B cell (primary cell): ENCODE data around the gene GPR37L1. TPM values are rescaled to one million over a fixed set of nuclear protein-coding genes. Genes with fewer than 3 reads are reported as not detected.

Experiments
- ATAC-seq: fragments of 200-7000 bp; cut with Tn5 transposase; one replicate; pipeline ENCODE4 v1.10.0; 2021; ENCODE audit warnings: low read depth, mild to moderate bottlenecking, moderate number of reproducible peaks, moderate library complexity
- CTCF ChIA-PET: fragments of 350-600 bp; sonication (Branson Sonifier 250); formaldehyde crosslinking; loops from one replicate; lab custom pipeline; 2021; ENCODE audit warnings: antibody characterized with exemption, inconsistent platforms; lab: Charles Lee
- POLR2A ChIA-PET: fragments of 350-600 bp; sonication (Branson Sonifier 250); formaldehyde crosslinking; loops from one replicate; lab custom pipeline; 2021; ENCODE audit warnings: antibody characterized with exemption; lab: Charles Lee
- DNase-seq: peaks from one replicate; pipeline ENCODE4 v3.0.0; 2013
- H2AFZ ChIP-seq: 2 replicates; pipeline ENCODE4 v1.6.1; 2012; ENCODE audit warnings: mild to moderate bottlenecking, low read depth, low read length; ENCODE audit not compliant: insufficient read depth, poor library complexity, severe bottlenecking
- H3K27ac ChIP-seq, 2 donors: 1 replicate in 1 of 2; 2 replicates in 1 of 2; pipeline ENCODE4 v1.5.1; 2012 to 2013; ENCODE audit warnings: low read length in 2 of 2, mild to moderate bottlenecking in 2 of 2, moderate library complexity in 1 of 2
- H3K27me3 ChIP-seq, 4 experiments: fragments of 200-600 bp in 1 of 4; sonication (generic) in 1 of 4; replicated peaks in 1 of 4; 1 replicate in 2 of 4; 2 replicates in 2 of 4; pipeline versions ENCODE4 v1.6.1 to v1.7.0; 2013 to 2016; ENCODE audit warnings: low read length in 3 of 4, mild to moderate bottlenecking in 2 of 4, mixed read lengths in 1 of 4, moderate library complexity in 1 of 4; ENCODE audit not compliant: insufficient read depth in 4 of 4, control insufficient read depth in 3 of 4; ENCODE audit errors: control extremely low read depth in 1 of 4
- H3K36me3 ChIP-seq, 2 experiments: replicated peaks in 1 of 2; 1 replicate in 1 of 2; 2 replicates in 1 of 2; pipeline versions ENCODE4 v1.6.1 to v1.7.1; 2013; ENCODE audit warnings: low read length in 1 of 2; ENCODE audit not compliant: insufficient read depth in 2 of 2, control insufficient read depth in 1 of 2; ENCODE audit errors: control extremely low read depth in 1 of 2, extremely low read depth in 1 of 2
- H3K4me1 ChIP-seq, 2 donors: fragments of 200-600 bp in 1 of 2; sonication (generic) in 1 of 2; 1 replicate in 1 of 2; 2 replicates in 1 of 2; pipeline versions ENCODE4 v1.5.1 to v1.6.1; 2013 to 2017; ENCODE audit warnings: low read length in 2 of 2; ENCODE audit not compliant: control insufficient read depth in 2 of 2, insufficient read depth in 2 of 2
- H3K4me2 ChIP-seq: replicated peaks from 2 replicates; pipeline ENCODE3; 2012; ENCODE audit warnings: mild to moderate bottlenecking, low read depth, low read length; ENCODE audit not compliant: poor library complexity, severe bottlenecking
- H3K4me3 ChIP-seq, 5 experiments: fragments of 200-600 bp in 1 of 5; sonication (generic) in 1 of 5; 1 replicate in 3 of 5; 2 replicates in 2 of 5; pipeline versions ENCODE4 v1.5.1 to v1.7.0; 2011 to 2016; ENCODE audit warnings: low read length in 4 of 5, mild to moderate bottlenecking in 4 of 5, low read depth in 2 of 5, control low read depth in 1 of 5, moderate library complexity in 1 of 5; ENCODE audit not compliant: insufficient read depth in 1 of 5; ENCODE audit errors: control extremely low read depth in 1 of 5, extremely low read depth in 1 of 5
- H3K79me2 ChIP-seq: fragments of 200-600 bp; sonication (generic); one replicate; pipeline ENCODE4 v1.6.0; 2016; ENCODE audit warnings: low read length; ENCODE audit not compliant: control insufficient read depth, insufficient read depth
- H3K9ac ChIP-seq: fragments of 200-600 bp; sonication (generic); 2 replicates; pipeline ENCODE4 v1.6.1; 2017; ENCODE audit warnings: mild to moderate bottlenecking, low read length, moderate library complexity
- H3K9me3 ChIP-seq, 3 donors: one replicate each; pipeline versions ENCODE4 v1.6.1 to v1.7.1; 2013; ENCODE audit warnings: low read length in 2 of 3; ENCODE audit not compliant: control insufficient read depth in 2 of 3, insufficient read depth in 1 of 3; ENCODE audit errors: control extremely low read depth in 1 of 3
- H4K20me1 ChIP-seq: 2 replicates; pipeline ENCODE4 v1.6.0; 2012; ENCODE audit warnings: mild to moderate bottlenecking, low read length; ENCODE audit not compliant: insufficient read depth, control insufficient read depth, poor library complexity, severe bottlenecking
- H3K27ac Mint-ChIP-seq: one replicate; pipeline ENCODE4 v1.8.0; 2021; ENCODE audit warnings: mixed read lengths
- H3K27me3 Mint-ChIP-seq: one replicate; pipeline ENCODE4 v1.8.0; 2021; ENCODE audit warnings: mixed read lengths
- H3K4me1 Mint-ChIP-seq: one replicate; pipeline ENCODE4 v1.8.0; 2021; ENCODE audit warnings: mixed read lengths
- H3K4me3 Mint-ChIP-seq: one replicate; pipeline ENCODE4 v1.8.0; 2021; ENCODE audit warnings: mixed read lengths
- H3K9me3 Mint-ChIP-seq: one replicate; pipeline ENCODE4 v1.8.0; 2022; ENCODE audit warnings: mixed read lengths; ENCODE audit not compliant: insufficient read depth
- EZH2 ChIP-seq: IDR thresholded peaks from 2 replicates; pipeline ENCODE4 v1.6.1; 2012; ENCODE audit warnings: borderline replicate concordance, low read depth, mild to moderate bottlenecking, moderate library complexity, low read length; ENCODE audit not compliant: insufficient read depth, poor library complexity, severe bottlenecking
- WGBS: methylation state at CpG from one replicate; pipeline ENCODE4 v1.1.5; 2013; ENCODE audit warnings: missing lambda C conversion rate; ENCODE audit not compliant: insufficient coverage; 5-methylcytosine and 5-hydroxymethylcytosine counted together
- intact Hi-C: fragments of 100-400 bp; cut with micrococcal nuclease; formaldehyde crosslinking; loops from one replicate; pipeline ENCODE4 v1.10.0; 2022
- polyA plus RNA-seq: library from polyadenylated mRNA; depleted of rRNA; stranded (reverse); fragments of >200 nt; gene quantifications from 2 replicates; pipeline ENCODE4 v1.2.3, GENCODE V29; 2012
- total RNA-seq, 2 donors: library from RNA; stranded (reverse); fragments of 120-200 nt in 1 of 2; gene quantifications; 1 replicate in 1 of 2; 2 replicates in 1 of 2; pipeline versions ENCODE4 v1.2.3 to v1.2.4, GENCODE V29; 2013 to 2022
- TF ChIP-seq, protein P1 (sequence below): fragments of 200-600 bp; IDR thresholded peaks from one replicate; pipeline ENCODE4 v1.8.0; 2022; ENCODE audit warnings: antibody characterized with exemption, mild to moderate bottlenecking

GPR37L1 gene
- total and polyA plus RNA-seq, 2 donors (not counting 1 experiment from before 2014, with no cell fraction given): not detected

DNA sequence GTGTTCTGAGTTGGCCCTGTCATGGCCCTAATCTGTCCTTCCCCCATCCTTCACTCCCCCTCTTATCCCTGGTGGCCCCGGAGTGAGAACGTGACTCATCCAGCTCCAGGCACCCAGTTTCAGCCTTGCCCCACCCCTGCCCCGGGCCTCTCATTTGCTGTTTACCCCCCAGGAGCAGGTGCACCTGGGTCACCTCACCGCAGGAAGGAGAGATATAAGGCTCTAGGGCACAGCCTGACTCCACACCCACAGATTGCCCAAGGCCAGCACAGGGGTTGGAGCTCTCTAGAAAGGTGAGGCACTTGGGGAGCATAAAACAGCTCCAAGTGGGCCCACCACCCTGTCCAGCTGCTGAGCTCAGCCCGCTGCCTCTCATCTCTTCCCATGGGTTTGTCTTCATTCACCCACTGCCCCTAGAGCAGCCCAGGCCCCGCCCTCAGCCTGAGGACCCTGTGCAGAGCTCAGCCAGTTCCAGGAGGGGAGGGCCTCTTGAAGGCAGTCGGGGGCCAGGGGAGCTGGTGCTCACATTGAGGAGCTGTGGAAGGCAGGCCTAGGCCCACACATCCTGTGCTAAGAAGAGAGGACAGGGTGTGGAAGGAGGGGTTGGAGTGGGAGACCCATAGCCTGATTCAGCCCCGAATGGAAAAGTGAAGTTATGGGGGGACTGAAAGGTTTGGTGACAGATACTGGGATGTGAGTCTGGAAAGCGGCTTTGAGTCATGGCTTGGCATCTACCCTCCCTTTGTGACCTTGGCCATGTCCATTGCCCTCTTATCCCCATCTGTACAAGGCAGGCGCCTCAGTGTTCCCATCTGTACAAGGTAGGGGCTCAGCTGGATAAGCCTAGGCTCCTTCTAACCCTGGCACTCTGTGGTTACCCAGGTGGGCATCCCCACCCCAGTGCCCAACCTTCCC lies 16.1 kb upstream of the GPR37L1 start:
- TF ChIP-seq EZH2: no peak
- TF ChIP-seq, protein P1, sequence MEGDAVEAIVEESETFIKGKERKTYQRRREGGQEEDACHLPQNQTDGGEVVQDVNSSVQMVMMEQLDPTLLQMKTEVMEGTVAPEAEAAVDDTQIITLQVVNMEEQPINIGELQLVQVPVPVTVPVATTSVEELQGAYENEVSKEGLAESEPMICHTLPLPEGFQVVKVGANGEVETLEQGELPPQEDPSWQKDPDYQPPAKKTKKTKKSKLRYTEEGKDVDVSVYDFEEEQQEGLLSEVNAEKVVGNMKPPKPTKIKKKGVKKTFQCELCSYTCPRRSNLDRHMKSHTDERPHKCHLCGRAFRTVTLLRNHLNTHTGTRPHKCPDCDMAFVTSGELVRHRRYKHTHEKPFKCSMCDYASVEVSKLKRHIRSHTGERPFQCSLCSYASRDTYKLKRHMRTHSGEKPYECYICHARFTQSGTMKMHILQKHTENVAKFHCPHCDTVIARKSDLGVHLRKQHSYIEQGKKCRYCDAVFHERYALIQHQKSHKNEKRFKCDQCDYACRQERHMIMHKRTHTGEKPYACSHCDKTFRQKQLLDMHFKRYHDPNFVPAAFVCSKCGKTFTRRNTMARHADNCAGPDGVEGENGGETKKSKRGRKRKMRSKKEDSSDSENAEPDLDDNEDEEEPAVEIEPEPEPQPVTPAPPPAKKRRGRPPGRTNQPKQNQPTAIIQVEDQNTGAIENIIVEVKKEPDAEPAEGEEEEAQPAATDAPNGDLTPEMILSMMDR: no peak
- H3K4me2 ChIP-seq: no peak overlapping the region
- peaks cover 6% of the 10 kb centered on the region for H3K27me3 Mint-ChIP-seq
- no peak overlapping the region for H3K9ac ChIP-seq
- H3K4me1 ChIP-seq: no peaks in the 10 kb centered on the region
- H3K9me3 ChIP-seq: no peaks in the 10 kb centered on the region
- H3K4me1 Mint-ChIP-seq: no peaks in the 10 kb centered on the region
- H3K27ac Mint-ChIP-seq: no peak overlapping the region
- POLR2A ChIA-PET: no interaction called here
- DNase-seq (no peak), ATAC-seq (no peak)
- no peaks in the 10 kb centered on the region for H3K79me2 ChIP-seq
- H3K27me3 ChIP-seq: no peaks in the 10 kb centered on the region
- H3K27ac ChIP-seq: no peak overlapping the region
- WGBS: 94% methylated on average over 8 of the region's 10 CpGs
- intact Hi-C loops: no loop called here
- no peak overlapping the region for H3K4me3 Mint-ChIP-seq
- no peaks in the 10 kb centered on the region for H3K9me3 Mint-ChIP-seq
- no peaks in the 10 kb centered on the region for H4K20me1 ChIP-seq
- H3K36me3 ChIP-seq: no peaks in the 10 kb centered on the region
- CTCF ChIA-PET: interaction anchor here (1.7 kb wide), 1 partner anchor 29 kb away, joined by 4 read pairs; no protein-coding TSS in a partner anchor
- H3K4me3 ChIP-seq: no peak overlapping the region
- no peak overlapping the region for H2AFZ ChIP-seq

DNA sequence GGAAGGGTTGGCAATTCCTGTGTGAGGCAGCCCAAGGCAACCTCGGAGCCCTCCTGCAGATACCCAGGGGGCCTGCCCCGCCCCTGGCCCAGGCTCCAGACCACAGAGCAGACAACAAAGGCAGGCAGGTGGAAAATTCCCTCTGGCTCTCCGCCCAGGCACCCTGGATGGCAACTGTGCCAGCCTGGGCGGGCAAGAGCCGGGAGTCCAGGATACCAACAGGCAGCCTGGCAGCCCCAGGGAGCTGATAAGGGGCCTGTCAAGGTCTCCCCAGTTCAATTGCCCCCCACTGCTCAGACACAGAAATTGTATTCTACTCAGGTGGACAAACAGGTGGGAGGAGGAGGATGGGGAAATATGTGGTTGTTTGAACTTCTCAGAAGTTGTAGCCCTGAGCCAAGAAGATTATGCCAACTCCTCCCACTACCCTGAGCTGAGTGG lies 15.4 kb upstream of the GPR37L1 start:
- no peaks in the 10 kb centered on the region for H3K4me1 ChIP-seq
- H3K9me3 ChIP-seq: no peaks in the 10 kb centered on the region
- H4K20me1 ChIP-seq: no peaks in the 10 kb centered on the region
- TF ChIP-seq EZH2: no peak
- TF ChIP-seq, protein P1: no peak
- no peak overlapping the region for H3K4me3 Mint-ChIP-seq
- no peaks in the 10 kb centered on the region for H3K36me3 ChIP-seq
- DNase-seq: no peak
- no peaks in the 10 kb centered on the region for H3K79me2 ChIP-seq
- no peak overlapping the region for H3K27ac Mint-ChIP-seq
- no peak overlapping the region for H3K4me3 ChIP-seq
- no peak overlapping the region for H3K27ac ChIP-seq
- no peak for ATAC-seq
- H3K9ac ChIP-seq: no peak overlapping the region
- peaks cover 6% of the 10 kb centered on the region for H3K27me3 Mint-ChIP-seq
- intact Hi-C loops: no loop called here
- ChIA-PET CTCF (interaction anchor here (1.7 kb wide), 1 partner anchor 28 kb away, joined by 4 read pairs; no protein-coding TSS in a partner anchor), POLR2A (no interaction called here)
- no peaks in the 10 kb centered on the region for H3K4me1 Mint-ChIP-seq
- H3K27me3 ChIP-seq: no peaks in the 10 kb centered on the region
- H3K9me3 Mint-ChIP-seq: no peaks in the 10 kb centered on the region
- WGBS: 81% methylated on average over 4 of the region's 5 CpGs
- no peak overlapping the region for H3K4me2 ChIP-seq
- H2AFZ ChIP-seq: no peak overlapping the region
